Dermis microvascular lymphatic vessel endothelial cell (primary cell): ENCODE measurements around the gene KCNQ4. TPM values are rescaled to one million over a fixed set of nuclear protein-coding genes. Genes with fewer than 3 reads are reported as not detected.

Experiments
- DNase-seq, 2 donors: peaks; one replicate each; pipeline versions ENCODE4 v3.0.0 to v3.0.0-alpha.2; 2010; ENCODE audit warnings: low read depth in 2 of 2
- total RNA-seq: library from RNA; depleted of rRNA; stranded (reverse); fragments of >200 nt; gene quantifications from 2 replicates; pipeline ENCODE4 v1.2.1, GENCODE V29; 2014

KCNQ4 gene
- total RNA-seq, 1 donor from 2014 or later = not detected

DNA sequence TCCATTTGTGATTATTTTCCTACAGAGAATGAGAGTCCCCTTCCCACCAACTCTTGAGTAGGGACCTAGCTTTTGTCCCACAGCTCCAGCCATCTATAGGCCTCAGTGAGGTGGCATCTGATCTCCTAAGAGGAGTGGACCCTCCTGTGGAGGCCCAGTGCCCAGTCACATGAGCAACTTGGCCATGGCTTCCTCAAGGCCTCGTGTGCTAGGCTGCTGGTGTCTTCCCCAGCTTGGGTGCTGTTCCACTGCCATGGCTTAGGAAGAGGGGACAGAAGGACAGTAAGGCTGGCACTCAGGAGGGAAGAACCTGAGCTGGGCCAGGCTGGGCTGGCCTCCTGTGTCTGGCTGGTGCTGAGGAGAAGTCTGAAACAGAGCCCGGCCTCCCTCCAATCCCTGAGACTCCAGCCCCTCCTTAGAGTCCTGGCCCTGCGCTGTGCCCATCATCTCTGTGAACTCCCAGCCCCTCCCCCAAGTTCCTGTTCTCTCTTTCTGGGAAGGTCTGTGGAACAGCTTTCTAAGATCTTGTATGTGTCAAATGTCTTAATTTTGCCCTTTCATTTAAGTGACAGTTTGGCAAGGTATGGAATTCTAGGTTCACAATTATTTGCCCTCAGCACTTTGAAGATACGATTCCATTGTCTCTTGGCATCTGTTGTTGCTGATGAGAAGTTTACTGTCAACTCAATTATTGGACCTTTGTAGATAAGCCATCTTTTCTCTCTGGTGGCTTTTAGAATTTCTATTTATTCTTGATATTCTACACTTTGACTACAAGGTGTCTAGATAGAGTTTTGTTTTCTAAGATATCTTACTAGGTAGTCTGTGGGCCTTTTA, 7.1 kb upstream of the KCNQ4 start:
- no peak for DNase-seq

DNA sequence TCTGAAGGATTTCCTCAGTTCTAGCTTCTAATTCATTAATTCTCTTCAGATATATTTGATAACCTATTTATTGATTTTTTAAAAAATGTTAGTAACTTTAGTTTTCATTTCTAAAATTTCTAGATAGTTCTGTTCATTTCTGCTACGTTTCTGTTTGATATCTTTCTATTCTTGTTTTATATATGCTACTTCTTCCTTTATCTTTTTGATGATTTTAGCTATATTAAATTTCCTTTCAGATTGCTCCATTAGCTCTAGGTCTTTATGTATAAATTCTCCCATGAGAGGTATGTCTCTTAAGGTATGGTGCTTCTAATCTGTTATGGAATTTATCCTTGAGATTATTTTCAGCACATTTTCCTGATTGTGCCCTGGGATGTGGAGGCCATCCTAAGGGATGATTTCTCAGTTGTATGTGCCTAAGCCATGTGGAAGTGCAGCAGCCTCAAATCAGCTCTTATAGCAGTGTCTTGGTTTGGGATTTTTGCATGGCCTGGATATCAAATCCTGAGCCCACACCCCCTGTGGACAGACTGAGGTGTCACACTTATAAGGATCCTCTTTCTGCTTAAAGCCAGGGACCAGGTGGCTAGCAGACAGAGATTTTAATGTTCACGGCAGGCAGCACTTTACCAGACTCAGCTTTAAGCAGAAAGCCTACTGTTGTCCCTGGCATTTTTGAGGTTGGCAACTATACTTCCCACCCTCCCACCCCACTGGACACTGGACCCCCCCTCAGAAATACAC, 6.2 kb upstream of the KCNQ4 start:
- no peak for DNase-seq

DNA sequence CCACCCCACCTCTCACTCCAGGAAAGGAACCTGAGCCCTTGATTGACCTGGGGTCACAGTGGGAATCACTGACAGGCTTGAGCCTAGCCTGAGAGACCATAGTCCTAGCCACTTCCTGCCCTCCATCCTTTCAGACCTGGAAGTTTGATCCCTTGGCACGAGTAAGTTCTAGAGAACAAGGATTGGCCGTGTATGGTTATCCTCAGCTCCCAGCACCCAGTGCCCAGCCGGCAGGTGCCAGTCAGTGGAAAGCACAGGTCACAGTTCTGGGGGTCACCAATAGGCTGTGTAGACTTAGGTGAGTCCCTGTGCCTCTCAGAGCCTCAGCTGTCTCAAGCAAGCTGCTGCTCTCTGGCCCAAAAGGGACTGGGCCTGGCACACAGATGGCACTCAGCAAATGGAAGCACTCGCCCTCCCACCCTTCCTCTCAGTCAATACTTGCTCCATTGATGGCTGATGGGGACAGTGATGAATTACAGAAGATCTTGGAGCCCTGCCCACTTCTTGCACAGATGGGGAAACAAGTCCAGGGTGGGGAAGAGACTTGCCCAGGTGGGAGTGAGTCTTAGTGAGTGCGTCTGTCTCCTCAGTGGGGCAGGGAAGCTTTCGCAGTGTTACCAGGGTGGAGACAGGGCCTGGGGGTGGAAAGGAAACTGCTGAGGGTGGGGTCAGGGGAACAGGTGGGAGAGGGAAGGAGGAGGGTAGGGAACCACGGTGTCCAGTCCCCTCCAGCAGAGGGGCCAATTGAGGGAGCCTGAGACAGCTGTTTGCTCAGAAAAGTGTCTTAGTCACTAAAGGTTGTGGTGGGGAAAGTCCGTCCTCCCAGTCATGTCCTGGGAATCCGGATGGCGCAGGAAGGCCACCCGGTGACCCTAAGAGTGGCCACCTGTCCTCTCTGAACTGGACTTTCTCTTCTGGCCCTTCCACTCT, 2.6 kb upstream of the KCNQ4 start:
- DNase-seq = no peak

DNA sequence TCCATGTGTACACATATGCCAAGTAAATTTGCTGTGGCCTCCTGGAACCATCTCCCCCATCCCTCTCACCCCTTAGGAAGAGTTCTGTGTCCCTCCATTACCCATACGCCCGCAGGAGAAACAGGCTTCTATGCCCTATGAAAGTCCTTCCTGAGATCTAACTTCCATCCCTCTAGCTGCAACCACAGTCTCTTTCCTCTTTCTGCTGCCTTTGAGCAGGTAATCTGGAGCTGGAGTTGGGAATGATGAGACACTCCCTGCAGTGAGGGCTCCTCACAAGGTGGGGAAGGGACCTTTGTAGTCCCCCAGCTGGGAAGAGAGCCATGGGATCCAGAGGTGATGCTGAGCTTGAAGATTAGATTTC, 2.0 kb upstream of the KCNQ4 start:
- no peak for DNase-seq

DNA sequence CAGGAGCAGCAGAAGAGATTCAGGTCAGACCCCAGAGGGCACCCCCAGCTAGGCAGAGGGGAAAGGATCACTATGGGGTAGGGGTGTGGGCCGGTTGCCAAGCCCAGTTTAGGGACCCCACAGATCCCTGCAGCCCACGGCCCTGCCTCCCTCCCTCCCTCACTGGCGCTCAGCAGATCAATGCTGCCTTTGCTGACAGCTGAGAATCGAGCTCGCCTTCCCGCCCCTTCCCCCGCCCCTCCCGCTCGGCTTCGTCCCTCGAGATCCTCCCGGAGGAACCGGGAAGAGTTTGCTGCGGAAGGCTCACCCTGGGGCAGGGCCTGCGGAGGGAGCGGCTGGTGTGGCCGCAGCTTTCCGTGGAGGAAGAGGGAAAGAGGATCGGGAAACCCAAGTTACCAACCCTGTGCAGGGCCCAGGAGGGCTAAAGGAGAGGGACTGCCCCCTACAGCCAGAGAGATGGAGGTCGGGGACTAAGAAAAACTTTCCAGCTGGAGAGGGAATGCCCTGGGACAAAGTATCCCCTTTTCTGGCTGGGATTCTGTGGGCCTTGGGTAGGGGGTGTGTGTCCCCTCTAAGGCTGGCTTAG, 1.1 kb upstream of the KCNQ4 start:
- no peak for DNase-seq

DNA sequence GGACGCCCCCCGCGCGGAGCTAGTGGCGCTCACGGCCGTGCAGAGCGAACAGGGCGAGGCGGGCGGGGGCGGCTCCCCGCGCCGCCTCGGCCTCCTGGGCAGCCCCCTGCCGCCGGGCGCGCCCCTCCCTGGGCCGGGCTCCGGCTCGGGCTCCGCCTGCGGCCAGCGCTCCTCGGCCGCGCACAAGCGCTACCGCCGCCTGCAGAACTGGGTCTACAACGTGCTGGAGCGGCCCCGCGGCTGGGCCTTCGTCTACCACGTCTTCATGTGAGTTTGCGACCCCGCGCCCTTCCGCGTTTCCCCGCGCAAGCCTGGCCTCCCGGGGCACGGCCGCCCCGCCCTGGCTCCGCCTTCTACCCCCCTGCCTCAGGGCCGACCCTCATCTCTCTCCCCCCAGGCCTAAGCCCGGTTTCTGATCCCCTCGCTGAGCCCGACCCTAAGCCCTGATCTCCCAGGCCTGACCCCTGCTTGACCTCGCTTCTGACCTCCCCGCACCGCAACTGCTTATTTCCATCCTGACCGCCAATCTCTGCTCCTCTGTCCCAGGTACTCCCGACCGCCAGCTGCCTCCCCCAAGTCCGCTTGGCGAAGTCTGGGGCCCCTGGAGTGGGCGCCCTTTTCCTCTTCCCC, 669 bp downstream of the KCNQ4 start:
- no peak for DNase-seq

DNA sequence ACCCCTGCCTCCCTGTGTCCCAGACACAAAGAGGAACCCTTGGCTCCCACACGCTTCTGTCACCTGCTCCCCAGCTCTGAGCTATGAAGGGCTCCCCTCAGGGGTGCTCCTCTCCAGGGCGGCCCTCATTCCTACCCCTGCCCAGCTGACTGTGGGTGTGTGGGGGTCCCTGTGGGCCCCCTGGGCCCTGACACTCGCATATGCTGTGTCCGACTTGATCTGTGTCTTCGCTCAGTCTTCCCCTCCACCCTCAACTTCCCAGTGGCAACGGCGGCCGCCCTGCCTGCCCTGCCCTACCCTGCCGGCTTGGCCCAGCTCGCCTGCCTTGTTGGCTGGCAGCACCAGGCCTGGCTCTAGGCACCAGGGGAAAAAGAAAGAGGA, 1.2 kb downstream of the KCNQ4 start:
- DNase-seq = no peak

DNA sequence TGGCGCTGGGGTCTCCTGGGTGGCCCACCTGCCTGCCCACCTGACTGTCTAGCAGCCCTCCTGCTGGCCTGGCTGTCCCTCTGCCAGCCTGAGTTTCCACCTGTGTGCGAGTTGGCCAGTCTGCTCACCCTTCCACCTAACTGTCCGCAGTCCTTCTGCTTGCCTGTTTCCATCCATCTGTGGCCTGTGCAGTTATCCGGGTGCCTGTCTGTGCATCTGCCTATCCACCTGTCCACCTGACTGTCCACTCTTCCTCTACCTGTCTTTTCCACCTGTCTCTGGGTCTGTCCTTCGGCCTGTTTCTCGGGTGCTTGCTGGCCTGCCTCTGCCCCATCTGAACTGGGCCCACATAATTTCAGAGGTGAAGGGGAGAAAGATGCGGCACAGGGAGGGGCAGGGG, 1.9 kb downstream of the KCNQ4 start:
- no peak for DNase-seq

DNA sequence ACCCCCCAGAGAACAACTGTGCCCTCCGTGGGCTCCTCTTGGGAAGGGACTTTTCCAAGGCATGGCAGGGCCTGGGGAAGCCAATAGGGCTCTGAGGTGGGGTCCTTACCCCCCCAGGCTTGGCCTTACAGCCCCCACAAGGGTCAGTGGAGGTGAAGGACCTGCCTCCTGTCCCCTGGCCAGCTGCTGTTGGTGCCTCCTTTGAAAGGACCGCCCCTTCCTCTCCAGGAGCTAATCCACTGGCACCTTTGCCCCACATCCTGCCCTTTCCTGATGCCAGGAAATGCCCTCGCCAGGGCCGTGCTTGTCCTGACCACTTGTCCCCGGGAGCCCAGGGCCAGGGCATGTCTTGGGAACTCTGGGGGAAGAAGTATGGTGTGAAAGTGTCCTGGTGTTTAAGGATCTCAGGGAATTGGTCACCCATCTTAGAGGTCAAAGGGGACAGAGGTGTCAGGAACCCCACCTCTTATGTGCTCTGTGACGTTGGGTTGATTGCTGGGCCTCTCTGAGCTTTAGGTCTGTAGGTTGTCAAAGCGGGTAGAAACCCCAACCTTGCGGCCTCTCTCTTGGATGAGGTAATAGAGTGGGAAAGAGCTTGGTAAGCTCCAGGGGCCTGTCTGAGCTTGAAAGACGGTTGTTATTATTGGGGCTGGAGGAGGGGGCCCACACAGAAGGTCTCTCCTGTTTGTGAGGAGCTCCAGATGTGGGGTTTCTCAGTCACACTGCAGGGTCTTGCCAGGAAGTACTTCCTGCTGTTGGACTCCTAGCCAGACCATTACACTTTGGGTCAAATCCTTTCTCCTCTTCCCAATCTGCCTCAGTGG, 2.8 kb downstream of the KCNQ4 start:
- DNase-seq = no peak

DNA sequence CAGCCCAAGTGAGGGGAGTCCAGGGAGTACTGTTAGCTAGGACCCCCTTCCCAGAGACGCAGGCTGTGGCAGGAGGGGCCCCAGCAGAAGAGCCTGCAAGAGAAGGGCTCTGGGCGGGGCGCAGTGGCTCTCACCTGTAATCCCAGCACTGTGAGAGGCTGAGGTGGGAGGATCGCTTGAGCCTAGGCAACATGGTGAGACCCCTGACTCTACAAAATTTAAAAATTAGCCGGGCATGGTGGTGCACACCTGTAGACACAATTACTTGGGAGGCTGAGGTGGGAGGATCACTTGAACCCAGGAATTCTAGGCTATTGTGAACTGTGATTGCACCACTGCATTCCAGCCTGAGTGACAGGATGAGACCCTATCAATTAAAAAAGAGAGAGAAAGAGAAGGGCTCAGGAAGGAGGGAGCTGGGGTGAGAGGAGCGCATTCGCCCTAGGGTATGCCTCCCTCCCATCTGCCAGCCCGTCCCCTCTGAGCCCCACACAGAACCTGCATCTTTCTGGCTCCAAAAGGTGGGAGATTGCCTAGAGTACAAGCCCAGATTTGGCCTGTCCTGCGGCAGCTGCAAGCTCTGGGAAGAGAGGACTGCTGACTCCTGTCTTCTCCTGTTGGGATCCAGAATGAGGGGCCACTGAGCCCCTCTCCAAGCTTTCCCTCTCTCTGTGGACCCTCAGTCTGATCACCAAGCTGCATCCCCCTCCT, 3.6 kb downstream of the KCNQ4 start:
- no peak for DNase-seq

DNA sequence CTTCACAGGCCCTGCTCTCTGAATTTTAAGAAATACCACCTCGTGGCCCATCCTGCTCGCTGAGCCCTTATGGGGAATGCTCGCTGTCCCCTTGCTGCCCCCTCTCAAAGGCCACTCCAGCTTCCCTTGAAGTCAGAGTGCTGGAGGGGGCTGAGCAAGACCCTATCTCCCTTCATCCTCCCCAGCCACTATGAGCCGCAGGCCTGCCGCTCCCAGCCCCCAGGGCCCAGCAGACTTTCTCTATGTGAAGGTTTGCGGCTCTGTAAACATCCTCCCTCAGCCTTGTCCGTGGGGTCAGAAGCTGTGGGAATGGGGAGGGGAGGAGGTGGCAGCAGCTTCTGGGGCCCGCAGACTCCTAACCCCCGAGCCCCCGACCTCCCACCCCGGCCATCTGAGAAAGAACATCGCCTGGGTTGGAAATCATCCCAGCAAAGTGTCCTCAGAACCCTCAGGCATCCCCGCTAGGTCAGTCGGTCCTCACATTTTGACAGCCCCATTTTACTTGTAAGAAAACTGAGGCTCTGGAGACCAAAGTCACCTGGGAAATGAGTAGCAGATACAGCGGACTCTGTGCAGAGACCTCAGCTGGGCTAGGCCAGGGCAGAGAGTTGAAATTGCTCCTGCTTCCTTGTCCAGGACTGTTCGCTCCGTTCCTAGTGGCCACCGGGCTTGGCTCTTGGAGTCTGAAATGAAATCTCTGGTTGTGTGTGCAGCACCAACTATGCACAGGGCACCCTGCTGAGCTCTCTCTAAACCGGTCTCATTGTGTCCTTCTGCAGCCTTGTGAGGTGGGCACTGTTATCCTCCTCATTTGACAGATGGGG, 4.4 kb downstream of the KCNQ4 start:
- no peak for DNase-seq

DNA sequence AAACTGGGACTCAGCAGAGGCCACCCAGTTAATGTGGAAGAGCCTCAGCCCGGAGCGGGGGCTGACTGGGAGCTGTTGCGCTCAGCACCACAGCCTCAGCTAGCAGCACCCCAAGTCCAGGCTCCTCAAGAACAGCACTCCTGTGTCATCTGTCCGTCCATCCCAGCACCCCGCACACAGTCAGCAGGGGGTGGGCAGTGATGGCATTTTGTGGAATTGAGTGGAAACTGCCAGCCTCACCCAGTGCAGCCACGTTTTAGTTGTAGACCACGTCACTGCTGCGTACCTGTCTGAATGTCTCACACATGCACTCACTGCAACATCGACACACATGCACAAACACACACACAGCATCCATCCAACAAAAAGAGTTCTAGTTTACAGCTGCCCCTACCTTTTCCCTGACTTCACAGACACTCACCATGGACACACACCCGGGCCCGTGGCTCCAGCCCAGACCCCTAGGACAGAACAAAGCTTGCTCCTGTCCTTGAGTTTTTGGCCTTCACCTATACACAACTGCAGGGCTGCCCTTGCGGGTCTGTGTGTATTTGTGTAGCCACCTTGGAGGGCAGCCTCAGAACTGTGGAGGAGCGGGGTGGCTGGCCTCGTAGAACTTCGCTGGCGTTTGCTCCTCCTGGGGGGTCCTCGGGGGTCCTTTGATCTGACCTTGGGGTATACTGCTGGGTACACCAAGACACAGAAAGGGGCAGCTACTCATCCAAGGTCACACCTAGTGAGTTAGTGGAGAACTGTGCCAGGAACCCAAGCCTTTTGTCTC, 5.2 kb downstream of the KCNQ4 start:
- DNase-seq = no peak

DNA sequence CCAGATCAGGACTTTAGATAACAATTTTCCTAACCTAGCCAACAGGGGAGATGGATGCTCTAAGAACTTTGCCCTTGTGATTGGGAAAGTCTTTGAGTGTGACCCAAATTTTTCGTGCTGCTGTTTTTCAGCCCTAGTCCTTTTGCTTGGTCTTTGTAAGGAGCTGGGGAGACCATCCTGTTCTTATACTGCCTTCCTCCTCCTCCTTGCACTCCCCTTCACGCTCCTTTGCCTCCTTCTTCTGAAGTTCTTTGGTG, 5.7 kb downstream of the KCNQ4 start:
- DNase-seq = no peak

DNA sequence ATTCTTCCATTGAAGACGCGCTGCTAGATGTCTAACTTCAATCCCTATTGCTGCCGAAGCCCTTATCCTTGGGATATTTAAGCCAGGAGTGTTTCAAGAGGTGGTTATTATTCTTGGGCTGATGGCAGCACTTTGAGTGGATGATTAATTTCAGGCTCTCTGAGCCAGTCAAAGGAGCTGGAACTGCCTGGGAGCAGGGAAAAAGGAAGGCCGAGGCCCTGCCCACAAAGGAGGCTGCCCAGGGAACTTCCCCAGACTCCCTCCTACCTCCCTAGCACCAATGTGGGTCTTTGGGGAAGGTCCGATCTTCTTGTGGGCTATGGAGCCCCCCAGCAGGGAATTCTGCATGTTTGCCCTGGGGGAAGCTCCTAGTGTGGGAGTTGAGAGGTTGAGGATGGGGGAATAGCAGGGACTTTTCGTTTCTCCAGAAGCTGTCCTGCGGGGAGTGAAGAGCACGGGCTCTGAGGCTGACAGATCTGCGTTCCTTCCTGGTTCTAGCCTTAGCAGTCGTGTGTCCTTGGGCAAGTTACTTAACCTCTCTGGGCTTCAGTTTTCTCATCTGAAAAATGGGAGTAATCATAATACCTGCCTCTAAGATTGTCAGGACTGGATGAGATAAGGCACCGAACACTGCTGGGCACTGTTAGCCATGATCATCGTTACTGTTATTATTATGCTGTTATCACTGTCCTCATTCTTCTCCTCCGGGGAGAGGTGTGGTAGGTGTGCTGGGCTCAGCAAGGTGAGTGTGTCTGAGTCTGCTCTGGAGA, 6.3 kb downstream of the KCNQ4 start:
- DNase-seq = no peak

DNA sequence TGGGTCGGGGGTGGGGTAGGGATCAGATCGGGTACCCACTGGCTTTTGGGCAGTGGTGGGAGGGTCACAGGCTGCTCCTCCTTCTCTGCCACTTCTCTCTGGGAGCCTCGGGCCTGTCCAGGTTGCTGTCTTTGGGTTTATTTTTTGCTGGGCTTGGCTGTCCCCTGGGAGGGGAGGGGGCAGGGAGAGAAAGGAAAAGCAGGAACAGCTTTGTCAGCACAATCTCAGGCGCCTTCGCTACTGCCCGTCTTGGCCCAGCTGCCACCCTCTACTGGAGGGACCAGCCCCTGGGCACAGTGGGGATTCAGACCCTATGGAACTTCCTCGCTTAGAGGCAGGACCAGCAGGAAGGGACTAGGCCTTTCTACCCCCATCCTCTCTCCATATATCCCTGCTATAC, 8.4 kb downstream of the KCNQ4 start:
- no peak for DNase-seq

DNA sequence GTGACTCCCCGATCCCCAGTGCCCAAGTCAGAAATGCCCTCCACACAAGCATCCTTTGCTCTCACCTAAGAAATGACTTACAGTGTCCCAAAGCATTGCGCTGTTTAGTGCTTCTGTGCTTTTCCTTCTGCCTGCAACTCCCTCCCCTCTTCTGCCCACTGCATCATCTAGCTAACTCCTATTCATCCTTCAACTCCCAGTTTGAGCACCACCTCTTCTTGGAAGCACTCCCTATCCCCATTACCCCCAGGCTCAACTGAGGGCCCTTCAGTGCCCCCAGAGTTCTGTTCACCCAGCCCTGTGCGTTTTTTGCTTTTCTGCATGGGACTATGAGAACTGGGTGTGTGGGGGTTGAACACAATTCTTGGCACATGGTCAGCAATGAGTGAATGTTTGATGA, 10.0 kb downstream of the KCNQ4 start:
- no peak for DNase-seq

DNA sequence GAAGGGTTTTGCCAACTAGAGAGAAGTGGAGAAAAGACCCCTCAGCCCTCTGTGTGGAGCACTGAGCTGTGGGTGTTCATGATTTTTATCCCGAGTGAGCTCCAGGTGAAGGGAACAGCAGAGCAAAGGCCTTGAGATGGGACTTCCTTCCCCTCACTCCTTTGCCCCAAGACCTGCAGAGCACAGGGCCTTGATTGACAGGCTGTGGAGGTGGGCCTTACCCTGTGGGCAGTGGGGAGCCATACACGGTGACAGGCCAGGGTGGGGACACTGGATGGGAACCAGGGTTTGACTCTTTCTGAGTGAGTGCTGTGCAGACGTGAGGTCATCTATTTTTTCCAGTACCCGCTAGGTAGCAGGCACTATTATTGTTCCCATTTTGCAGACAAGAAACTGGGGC, 10.5 kb downstream of the KCNQ4 start:
- DNase-seq = no peak
